Measurements from ENCODE around the gene SKOR2.
"Not testable (repeated sequence)": the region's sequence is repeated elsewhere in the genome, so short reads cannot be mapped to it uniquely, and the experiment has no call there.

SKOR2 gene

GRCh38 chr18:47191961-47192360 is 59.5 kb downstream of the SKOR2 start:
- no peak for DNase-seq (ENCODE audit: low read depth, low spot score)

DNA sequence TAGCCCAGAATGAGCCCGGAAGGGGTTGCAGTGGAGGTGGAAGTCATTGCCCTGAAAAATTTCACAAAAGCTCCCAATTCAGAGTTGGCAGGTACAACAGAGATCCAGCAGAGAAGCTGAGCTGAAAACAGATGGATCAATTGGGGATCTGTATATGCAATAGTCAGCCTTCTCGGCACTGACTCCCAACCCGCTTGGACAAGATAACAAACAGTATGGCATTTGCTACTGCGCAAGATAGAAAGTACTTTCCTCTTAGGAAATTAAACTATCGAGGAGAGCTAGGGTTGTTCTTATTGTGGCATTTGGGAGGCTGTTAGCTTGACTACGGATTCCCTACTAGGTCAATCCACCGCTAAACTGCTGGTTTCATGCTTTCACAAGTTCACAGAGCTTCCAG is 63.7 kb downstream of the SKOR2 start:
- DNase-seq (ENCODE audit: low read depth, low spot score), result no peak

- DNase-seq (ENCODE audit: low read depth, low spot score), result no peak
Observed at GRCh38 chr18:47184419-47185050, 66.9 kb downstream of the SKOR2 start.

GRCh38 chr18:47182156-47182555 is 69.3 kb downstream of the SKOR2 start:
- not testable (repeated sequence) for DNase-seq (ENCODE audit: low read depth, low spot score)

DNA sequence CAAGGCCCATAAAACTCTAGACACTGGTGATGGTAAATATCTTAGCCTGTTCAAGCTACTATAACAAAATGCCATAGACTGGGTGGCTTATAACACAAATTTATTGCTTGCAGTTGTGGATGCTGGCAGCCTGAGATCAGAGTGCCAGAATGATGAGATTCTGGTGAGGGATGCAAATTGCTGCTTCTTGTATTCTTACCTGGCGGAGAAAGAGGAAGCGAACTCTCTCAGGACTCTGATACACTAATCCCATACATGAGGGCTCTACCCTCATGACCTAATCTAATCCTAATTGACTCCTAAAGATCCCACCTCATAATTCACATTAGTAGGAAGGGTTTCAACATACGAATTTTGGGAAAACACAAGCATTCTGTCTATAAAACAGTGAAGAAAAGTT is 70.7 kb downstream of the SKOR2 start:
- no peak for DNase-seq (ENCODE audit: low read depth, low spot score)

DNA sequence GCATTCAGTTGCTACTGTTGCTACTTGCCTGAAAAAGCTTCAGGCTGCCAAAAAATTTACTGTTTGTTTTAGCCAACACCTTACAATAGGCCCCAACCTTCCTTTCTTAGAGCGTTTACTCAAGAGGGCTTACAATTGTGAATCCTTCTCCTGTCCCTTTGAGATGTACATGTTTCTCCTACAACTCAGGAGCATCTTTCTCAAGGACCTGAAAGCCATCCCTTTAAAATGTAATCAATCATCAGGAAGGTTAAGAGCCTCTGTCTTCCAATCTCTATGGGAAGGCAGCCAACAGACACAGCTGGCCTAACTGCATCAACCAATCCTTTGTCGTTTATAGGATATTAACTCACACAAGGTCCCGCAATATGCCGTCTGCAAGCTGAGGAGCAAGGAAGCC is 71.9 kb downstream of the SKOR2 start:
- no peak for DNase-seq (ENCODE audit: low read depth, low spot score)

DNA sequence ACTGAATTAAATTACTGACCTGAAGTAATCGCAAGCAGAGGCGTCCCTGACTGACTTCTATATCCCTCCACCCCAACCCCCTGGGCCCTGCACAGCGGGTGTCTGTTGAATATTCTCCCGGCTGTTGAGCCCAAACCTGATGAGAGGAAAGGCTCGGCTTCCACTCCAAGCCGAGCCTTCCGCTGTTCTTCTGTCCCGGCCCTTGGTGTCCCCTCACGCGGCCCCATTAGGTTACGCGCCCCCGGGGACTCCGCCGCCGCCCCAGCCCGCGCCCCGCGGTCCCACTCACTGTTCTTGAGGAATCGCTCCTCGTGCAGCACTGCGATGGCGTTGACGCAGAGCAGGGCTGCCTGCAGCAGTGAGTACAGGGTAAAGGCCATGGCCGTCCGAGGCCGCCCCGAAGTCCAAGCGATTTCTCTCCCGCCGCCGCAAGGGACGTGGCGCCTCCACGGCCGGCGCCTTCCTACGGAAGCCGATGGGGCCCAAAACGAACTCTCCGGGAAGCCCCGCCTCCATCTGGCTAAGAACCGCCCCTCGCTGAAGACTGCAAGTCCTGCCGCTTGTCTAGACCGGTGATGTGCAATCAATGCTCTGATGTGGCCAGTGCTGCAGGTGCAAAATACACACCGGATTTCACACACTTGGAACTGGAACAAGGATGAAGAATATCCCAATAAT is 75.4 kb downstream of the SKOR2 start, which contains the start of gene IER3IP1:
Gene IER3IP1 (minus strand): TSS at position 467 of the 678 bp plus-strand sequence. CDS start 87 bp downstream, at position 380.
- no peak for DNase-seq (ENCODE audit: low read depth, low spot score)

DNA sequence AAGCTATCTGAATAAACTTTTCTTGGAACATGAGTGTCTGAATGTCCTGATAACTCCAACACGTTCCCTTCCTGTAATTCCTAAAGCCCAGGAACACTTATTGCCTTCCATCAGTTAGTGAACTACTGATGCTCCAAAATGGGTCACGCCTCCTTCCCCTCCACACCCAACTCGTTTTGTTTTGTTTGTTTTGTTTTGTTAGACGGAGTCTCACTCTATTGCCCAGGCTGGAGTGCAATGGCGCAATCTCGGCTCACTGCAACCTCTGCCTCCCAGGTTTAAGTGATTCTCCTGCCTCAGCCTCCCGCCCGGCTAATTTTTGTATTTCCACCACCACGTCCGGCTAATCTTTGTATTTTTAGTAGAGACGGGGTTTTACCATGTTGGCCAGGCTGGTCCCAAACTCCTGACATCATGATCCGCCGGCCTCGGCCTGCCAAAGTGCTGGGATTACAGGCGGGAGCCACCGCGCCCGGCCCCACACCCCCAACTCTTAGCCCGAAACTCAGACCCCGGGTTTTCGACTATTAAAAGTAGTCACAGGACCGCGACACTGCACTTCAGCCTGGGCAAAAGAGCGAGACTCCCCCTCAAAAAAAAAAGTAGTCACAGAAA is 76.1 kb downstream of the SKOR2 start:
- no peak for DNase-seq (ENCODE audit: low read depth, low spot score)

GRCh38 chr18:47174545-47175116 is 76.8 kb downstream of the SKOR2 start:
- no peak for DNase-seq (ENCODE audit: low read depth, low spot score)

GRCh38 chr18:47172476-47172875 is 79.0 kb downstream of the SKOR2 start:
- DNase-seq (ENCODE audit: low read depth, low spot score), result no peak

GRCh38 chr18:47168913-47169312 is 82.5 kb downstream of the SKOR2 start:
- no peak for DNase-seq (ENCODE audit: low read depth, low spot score)

GRCh38 chr18:47168509-47168908 is 83.0 kb downstream of the SKOR2 start:
- DNase-seq (ENCODE audit: low read depth, low spot score), result no peak

DNA sequence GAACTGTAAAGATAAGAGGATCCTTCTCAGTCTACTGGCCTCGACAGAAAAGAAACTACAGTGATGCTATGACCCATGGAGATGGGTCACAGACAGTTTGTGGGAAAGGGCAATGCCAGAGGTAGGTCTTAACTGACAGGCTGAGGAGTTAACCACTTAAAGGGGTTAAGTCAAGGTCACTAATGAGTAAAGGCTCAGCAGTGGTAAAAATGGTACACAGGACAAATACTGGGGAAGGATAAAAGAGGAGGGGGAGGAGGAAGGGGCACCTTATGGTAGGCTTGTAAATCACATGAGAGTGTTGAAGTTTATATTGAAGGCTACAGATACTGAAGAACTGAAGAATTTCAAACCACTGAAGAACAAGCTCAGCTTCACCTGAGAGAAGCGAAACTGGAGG is 85.2 kb downstream of the SKOR2 start:
- DNase-seq (ENCODE audit: low read depth, low spot score), result no peak

DNA sequence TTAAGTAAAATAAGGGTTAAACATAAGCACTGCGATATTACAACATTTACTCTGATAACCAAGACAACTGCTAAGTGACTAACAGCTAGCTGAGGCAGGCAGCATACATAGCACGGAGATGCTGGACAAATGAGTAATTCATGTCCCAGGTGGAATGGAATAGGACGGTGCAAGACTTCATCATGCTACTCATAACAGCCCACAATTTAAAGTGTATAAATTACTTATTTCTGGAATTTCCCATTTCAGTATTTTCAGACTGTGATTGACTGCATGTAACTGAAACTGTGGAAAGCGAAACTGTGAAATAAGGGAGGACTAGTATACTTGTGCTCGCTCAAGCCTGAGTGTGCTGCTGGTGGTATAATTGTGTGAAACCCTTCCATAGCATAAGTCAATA is 88.2 kb downstream of the SKOR2 start:
- no peak for DNase-seq (ENCODE audit: low read depth, low spot score)

GRCh38 chr18:47160256-47160655 is 91.2 kb downstream of the SKOR2 start:
- DNase-seq (ENCODE audit: low read depth, low spot score), result no peak

DNA sequence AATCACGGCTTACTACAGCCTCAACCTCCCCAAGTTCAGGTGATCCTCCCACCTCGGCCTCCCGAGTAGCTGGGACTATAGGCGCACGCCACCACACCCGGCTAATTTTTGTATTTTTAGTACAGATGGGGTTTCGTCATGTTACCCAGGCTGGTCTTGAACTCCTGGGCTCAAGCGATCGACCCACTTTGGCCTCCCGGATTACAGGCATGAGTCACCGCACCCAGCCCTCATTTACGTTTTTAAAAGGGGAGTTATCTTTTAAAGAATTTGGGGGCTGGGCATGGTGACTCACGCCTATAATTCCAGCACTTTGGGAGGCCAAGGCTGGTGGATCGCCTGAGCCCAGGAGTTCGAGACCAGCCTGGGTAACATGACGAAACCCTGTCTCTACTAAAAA is 93.1 kb downstream of the SKOR2 start:
- DNase-seq (ENCODE audit: low read depth, low spot score), result not testable (repeated sequence)
